Transverse colon (tissue), 4 donors: Measurements from ENCODE around the gene SLC37A3.

ENCODE experiments used
- CTCF ChIP-seq, 5 experiments: fragments of 200-600 bp in 3 of 5; fragments of 450-650 bp in 2 of 5; sonication (generic) in 3 of 5; IDR thresholded peaks; 1 replicate in 2 of 5; 2 replicates in 3 of 5; pipeline ENCODE4 v1.5.1; 2016 to 2017; ENCODE audit warnings: antibody characterized with exemption in 5 of 5, inconsistent platforms in 3 of 5, mild to moderate bottlenecking in 2 of 5, moderate library complexity in 1 of 5
- EP300 ChIP-seq: sonication (generic); formaldehyde crosslinking; IDR thresholded peaks from one replicate; pipeline ENCODE4 v1.6.1; 2017; ENCODE audit warnings: antibody characterized with exemption, low read depth
- POLR2A ChIP-seq: fragments of 450-650 bp; IDR thresholded peaks from one replicate; pipeline ENCODE4 v1.6.1; 2016; ENCODE audit warnings: antibody characterized with exemption, mild to moderate bottlenecking, moderate library complexity
- POLR2AphosphoS5 ChIP-seq, 3 donors: sonication (generic); formaldehyde crosslinking; IDR thresholded peaks; one replicate each; pipeline ENCODE4 v1.6.1; 2016; ENCODE audit warnings: antibody characterized with exemption in 3 of 3

DNA sequence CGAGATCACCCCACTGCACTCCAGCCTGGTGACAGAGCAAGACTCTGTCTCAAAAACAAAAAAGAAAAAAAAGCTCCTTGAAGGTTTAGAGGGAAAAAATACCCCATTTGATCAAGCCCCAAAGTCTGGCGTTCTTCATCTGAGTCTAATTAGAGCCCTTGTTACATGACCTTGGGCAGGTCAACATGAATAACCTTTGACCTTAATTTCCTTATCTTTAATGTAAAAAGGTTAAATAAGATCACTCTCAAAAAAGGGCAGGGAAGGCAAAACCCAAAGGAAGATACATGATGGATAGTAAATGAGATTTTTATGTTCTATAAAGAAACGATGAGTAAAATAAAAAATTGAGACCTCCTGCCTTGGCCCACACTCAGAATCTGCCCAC is 40.3 kb downstream of the SLC37A3 start:
- no peak for TF ChIP-seq CTCF (IDR thresholded peaks at IDR 0.05)
- no peak for TF ChIP-seq EP300
- no peak for TF ChIP-seq POLR2A
- TF ChIP-seq POLR2AphosphoS5 (IDR thresholded peaks at IDR 0.05) = no peak
